Hematopoietic multipotent progenitor cell treated with erythropoietin and hydrocortisone succinate and interleukin-3 and kit ligand, for 17 days (in vitro differentiated cells): ENCODE measurements around the gene SPRED1.

Experiments
- DNase-seq: peaks from one replicate; pipeline ENCODE4 v3.0.0-alpha.2; 2015; ENCODE audit warnings: low spot score

SPRED1 gene

DNA sequence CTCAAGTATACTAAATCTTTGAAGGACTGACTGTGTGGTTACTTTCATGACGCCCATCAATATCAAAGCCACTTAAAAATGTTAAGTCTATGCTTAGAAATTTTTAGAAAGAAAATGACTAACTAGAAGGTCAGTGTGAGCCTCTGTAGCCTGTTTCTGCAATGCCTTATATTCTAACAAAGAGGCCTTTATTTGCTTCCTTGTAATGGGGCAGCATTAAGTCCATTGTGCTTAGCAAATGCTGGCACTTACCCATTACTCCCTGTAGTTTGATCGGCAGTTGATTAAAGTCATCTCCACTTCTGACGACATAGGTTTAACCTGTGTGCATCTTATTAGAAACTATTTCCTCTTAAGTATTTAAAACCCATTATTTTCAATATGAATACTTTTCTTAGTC, 109.7 kb downstream of the SPRED1 start:
- DNase-seq = no peak

- no peak for DNase-seq
Measured at GRCh38 chr15:38367476-38367875, 114.8 kb downstream of the SPRED1 start.

DNA sequence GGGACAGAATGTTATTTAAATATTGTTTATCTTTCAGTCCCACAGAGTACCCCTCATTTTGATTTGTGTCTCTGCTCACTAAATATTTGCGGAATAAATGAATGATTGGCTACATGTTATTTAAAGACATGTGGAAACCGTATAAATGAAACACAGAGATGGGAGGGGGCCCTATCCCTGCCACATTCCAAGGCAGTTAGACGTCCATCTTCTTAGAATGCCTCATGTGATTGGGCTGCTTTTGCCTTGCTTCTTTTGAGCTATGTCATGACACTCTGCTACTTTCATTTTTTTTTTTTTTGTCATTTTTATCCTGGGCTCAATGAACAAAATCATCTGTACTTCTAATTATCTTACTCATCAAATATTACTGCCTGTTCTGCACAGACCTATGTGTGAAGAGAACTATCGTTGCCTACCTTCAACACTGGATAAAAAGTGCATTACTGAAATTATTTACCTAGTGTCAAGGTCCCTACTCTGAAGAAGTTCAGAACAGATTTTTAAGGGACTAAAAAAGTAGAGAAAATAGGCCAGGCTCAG, 117.4 kb downstream of the SPRED1 start:
- DNase-seq = no peak

- no peak for DNase-seq
Measured at GRCh38 chr15:38373016-38373415, 120.4 kb downstream of the SPRED1 start.

- DNase-seq = no peak
Measured at GRCh38 chr15:38374029-38374428, 121.4 kb downstream of the SPRED1 start.

- no peak for DNase-seq
Measured at GRCh38 chr15:38374556-38374955, 121.9 kb downstream of the SPRED1 start.

DNA sequence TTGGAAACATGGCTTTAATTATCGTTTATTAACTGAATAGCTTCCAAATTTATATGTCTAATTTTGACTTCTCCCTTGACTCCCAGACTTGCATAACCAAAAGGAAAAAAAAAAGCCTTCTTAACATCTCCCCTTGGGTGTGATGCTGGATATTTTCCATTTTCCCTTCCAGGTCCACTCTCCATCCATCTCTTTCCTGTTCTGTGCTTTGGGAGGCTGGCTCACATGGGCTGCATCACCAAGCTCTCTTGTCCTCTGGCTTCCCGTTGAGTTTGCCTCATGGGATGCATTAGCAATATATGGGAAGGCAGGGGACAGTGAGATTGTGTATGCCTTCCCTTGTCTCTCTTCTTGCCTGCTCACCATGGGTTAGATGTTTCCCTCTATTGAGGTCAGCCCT, 123.4 kb downstream of the SPRED1 start:
- DNase-seq = no peak

GRCh38 chr15:38377636-38378035, 125.0 kb downstream of the SPRED1 start:
- no peak for DNase-seq

DNA sequence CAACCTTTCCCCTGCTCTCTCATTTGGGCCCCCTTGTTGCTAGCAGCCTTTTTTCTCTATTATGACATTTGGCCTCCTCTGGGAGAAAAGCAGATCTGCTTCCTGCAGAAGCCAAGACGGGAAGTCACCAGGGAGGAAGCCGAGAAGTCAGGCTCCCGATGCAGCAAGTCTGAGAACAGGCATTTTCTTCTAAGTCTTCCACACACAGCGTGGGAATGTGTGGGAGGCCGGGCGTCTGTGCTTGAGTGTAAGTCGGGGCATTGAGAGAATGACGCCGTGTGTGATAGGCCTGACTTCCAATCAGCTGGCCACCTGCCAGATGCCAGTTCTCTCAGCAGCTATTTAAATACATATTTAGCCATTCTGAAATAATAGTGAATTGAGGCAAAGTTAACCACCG, 125.5 kb downstream of the SPRED1 start:
- no peak for DNase-seq

GRCh38 chr15:38389924-38390542, 137.4 kb downstream of the SPRED1 start:
- peak; percentile 44 for DNase-seq

DNA sequence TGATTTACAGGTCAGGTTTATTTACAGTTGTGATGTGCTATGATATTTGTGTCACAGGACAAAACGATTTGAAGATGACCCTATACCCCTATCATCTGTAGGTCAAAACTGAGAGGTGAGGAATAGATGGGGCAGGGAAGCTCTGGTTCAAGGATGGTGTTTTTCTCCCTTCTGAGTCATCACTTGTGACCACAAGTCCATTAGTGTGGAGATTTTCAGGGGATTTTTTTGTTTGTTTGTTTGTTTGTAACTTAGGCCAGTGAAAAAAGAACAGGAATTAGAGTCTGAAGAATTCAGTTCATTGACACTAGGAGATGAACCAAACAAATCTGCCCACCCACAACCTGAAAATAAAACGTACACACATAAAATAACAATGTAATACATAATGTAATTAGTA, 138.6 kb downstream of the SPRED1 start:
- DNase-seq = no peak

- DNase-seq = no peak
Measured at GRCh38 chr15:38398134-38398533, 145.5 kb downstream of the SPRED1 start.

GRCh38 chr15:38401106-38401505, 148.5 kb downstream of the SPRED1 start:
- no peak for DNase-seq

DNA sequence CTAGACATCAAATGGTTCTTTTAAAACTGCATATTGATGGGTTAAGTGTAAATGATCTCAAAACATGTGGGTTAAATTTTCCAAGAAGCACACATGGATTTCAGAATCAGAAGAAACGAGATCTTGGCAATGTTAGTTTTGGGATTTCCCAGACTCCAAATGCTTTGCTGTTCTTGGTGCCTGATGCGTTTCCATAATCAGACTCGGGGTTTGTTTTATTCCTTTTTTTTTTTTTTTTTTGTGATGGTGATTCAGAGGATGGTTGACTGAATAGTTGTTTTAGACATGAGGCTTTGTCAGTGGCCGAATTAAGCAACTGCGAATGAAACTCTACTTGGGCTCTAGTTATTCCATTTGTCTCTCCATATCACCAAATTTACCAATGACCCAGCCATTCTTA, 149.1 kb downstream of the SPRED1 start:
- DNase-seq = no peak

- DNase-seq = no peak
Measured at GRCh38 chr15:38406436-38406835, 153.8 kb downstream of the SPRED1 start.
